Sigmoid colon (tissue), 4 donors: ENCODE data around the gene PNPLA2.

ENCODE experiments used
- CTCF ChIP-seq, 4 experiments: fragments of 450-650 bp in 3 of 4; fragments of 200-600 bp in 1 of 4; IDR thresholded peaks; one replicate each; pipeline ENCODE4 v1.5.1; 2016 to 2019; ENCODE audit warnings: antibody characterized with exemption in 4 of 4, mild to moderate bottlenecking in 3 of 4, moderate library complexity in 2 of 4
- POLR2AphosphoS5 ChIP-seq, 4 donors: sonication (generic); formaldehyde crosslinking; IDR thresholded peaks; one replicate each; pipeline ENCODE4 v1.6.1; 2017; ENCODE audit warnings: antibody characterized with exemption in 4 of 4

GRCh38 chr11:830295-831117, 11.8 kb downstream of the PNPLA2 start:
- no peak for TF ChIP-seq CTCF (IDR thresholded peaks at IDR 0.05)
- peak in 1 of 4 donors; percentile 54 for TF ChIP-seq POLR2AphosphoS5 (IDR thresholded peaks at IDR 0.05)
